ENCODE data around the gene TSHR. TPM values are rescaled to one million over a fixed set of nuclear protein-coding genes. Genes with fewer than 3 reads are reported as not detected.

Gene TSHR
- total RNA-seq, 1 donor from 2014 or later: not detected

GRCh38 chr14:80940146-80940545 is 15.3 kb upstream of the TSHR start:
- no peak for DNase-seq (ENCODE audit: low read depth)
- no peak for TF ChIP-seq CTCF (conservative IDR thresholded peaks at IDR 0.05; ENCODE audit: low read depth, low read length)
- H3K4me3 ChIP-seq (ENCODE audit: low read depth, low read length): no peak overlapping the region

GRCh38 chr14:80941241-80942185 is 13.9 kb upstream of the TSHR start, which contains the start of gene CEP128:
Gene CEP128 (minus strand): TSS chr14:80941738.
- peak within 1 kb of the TSS; percentile 82 for H3K4me3 ChIP-seq (ENCODE audit: low read depth, low read length)
- DNase-seq (ENCODE audit: low read depth): peak; percentile 85
- no peak for TF ChIP-seq CTCF (conservative IDR thresholded peaks at IDR 0.05; ENCODE audit: low read depth, low read length)

GRCh38 chr14:80942191-80942600 is 13.2 kb upstream of the TSHR start:
- no peak for TF ChIP-seq CTCF (conservative IDR thresholded peaks at IDR 0.05; ENCODE audit: low read depth, low read length)
- H3K4me3 ChIP-seq (ENCODE audit: low read depth, low read length): peak overlapping the region; percentile 82
- no peak for DNase-seq (ENCODE audit: low read depth)

GRCh38 chr14:80944861-80945617 is 10.4 kb upstream of the TSHR start:
- H3K4me3 ChIP-seq (ENCODE audit: low read depth, low read length): no peak overlapping the region
- no peak for TF ChIP-seq CTCF (conservative IDR thresholded peaks at IDR 0.05; ENCODE audit: low read depth, low read length)
- no peak for DNase-seq (ENCODE audit: low read depth)

- H3K4me3 ChIP-seq (ENCODE audit: low read depth, low read length): no peak overlapping the region
- no peak for DNase-seq (ENCODE audit: low read depth)
- no peak for TF ChIP-seq CTCF (conservative IDR thresholded peaks at IDR 0.05; ENCODE audit: low read depth, low read length)
Measured at GRCh38 chr14:80946187-80946586, 9.2 kb upstream of the TSHR start.

GRCh38 chr14:80946797-80947196 is 8.6 kb upstream of the TSHR start:
- H3K4me3 ChIP-seq (ENCODE audit: low read depth, low read length): no peak overlapping the region
- TF ChIP-seq CTCF (conservative IDR thresholded peaks at IDR 0.05; ENCODE audit: low read depth, low read length): no peak
- DNase-seq (ENCODE audit: low read depth): no peak

All from epithelial cell of proximal tubule (primary cell).